ENCODE results near the gene OR10A2.
"Not testable (repeated sequence)": the region's sequence is repeated elsewhere in the genome, so short reads cannot be mapped to it uniquely, and the experiment has no call there.

Gene OR10A2

GRCh38 chr11:6888830-6889229 is 26.0 kb downstream of the OR10A2 start:
- no peak for DNase-seq (ENCODE audit: low spot score)

DNA sequence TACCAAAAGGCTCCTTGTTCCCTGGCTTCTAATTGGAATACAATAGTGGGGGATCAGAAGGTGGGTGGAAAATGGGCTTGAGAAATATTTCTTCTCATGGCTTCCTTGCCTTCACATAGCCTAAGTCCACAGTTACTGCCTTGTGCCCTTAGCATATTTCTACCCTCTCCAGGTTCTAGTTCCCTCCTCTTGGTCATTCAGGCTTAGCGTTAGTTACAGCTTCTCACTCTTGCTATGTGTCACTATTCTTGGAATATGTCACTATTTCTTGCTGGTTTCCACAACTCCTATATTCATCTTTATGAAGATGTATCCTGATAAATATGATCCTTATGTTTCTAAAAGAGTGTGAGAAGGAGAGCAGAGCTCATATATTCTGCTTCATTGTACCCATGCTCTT is 27.0 kb downstream of the OR10A2 start:
- DNase-seq (ENCODE audit: low spot score) = no peak

DNA sequence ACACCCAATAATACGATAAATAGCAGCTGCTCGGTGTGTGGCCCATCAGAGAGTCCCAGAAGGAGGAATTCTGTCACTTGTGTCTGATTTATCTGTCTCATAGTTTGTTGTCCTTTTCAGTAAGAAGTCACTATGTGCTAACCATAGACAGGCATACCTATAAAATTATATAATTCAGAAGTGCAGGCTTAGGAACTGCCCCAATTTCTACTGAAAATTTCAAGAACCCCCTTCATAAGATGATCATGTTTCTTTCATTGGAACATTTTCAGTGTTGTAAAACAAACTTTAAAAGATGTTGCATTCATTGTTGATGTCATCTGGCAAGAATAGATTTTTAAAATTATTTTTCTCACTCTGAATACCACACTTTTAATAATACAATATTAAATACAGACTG is 29.5 kb downstream of the OR10A2 start, which contains the start of gene OR2D2:
TSS of gene OR2D2 (minus strand) at position 101 of the 400 bp plus-strand sequence. CDS start at position 101, 0 bp downstream.
- DNase-seq (ENCODE audit: low spot score) = no peak

DNA sequence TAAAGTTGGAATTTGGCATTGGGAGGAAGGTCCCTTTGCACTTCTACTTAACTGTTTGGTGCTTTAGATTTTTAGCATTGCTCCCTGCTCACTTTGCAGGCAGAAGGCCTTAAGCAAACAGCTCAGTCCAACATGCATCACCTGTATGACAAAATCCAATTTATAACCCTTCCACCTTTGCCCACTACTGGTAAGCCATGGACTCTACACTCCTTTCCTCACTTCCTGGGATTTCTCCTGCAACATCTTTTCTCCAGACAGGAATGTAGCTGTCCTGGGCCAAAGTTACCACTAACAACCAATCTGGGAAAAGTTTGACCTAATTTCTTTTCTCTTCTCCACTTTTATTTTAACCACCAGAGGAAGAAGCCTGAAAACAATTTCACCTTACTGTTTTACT is 31.2 kb downstream of the OR10A2 start:
- DNase-seq (ENCODE audit: low spot score) = no peak

- DNase-seq (ENCODE audit: low spot score) = no peak
These were observed 32.2 kb downstream of the OR10A2 start for GRCh38 chr11:6895010-6895409.

- DNase-seq (ENCODE audit: low spot score) = no peak
These were observed 36.1 kb downstream of the OR10A2 start for GRCh38 chr11:6898911-6899310.

DNA sequence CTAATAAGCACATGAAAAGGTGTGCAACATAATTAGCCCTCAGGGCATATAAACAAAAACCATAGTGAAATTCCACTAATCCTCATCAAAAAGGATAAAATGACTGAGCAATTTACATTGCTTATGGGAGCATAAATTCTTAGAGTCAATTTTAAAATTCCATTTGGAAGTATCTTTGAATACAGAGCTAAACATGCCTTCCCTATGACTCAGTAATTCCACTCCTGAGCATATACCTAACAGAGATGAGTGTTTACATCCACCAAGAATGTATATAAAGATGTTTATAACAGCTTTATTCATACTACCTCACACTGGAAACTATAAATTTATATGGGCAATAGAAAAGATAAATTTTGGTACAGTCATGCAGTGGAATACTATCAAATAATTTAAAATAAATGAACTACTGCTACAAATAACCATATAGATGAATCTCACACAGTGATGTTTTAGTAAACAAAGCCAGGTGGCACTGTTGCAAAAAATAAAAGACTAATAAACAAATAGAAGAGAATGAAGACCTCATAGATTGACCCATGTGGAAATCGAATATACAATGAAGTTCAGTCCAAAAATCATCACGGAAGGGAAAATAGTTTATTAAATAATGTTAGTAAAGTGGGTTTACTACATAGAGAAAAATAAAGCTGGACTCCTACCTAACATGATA is 37.6 kb downstream of the OR10A2 start:
- no peak for DNase-seq (ENCODE audit: low spot score)

GRCh38 chr11:6904804-6905203 is 41.9 kb downstream of the OR10A2 start:
- not testable (repeated sequence) for DNase-seq (ENCODE audit: low spot score)

DNA sequence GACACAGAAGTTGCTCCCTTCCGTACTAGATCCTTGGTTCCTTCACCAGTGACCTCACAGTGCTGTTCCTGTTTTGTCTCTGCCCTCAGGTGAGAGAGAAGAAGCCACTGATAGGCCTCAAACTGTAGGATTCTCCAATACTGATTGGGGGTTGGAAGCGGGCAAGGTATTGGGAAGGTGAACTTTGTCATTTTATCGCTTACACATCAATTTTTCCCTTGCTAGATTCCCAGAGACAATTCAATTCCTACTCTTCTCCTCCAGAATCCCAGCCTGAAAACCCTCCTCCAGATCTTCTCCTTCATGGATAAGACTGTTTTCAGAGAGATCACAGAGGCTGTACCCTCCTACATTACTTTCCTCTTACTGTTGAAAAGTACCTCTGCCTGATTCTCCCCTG is 48.5 kb downstream of the OR10A2 start:
- DNase-seq (ENCODE audit: low spot score) = no peak

DNA sequence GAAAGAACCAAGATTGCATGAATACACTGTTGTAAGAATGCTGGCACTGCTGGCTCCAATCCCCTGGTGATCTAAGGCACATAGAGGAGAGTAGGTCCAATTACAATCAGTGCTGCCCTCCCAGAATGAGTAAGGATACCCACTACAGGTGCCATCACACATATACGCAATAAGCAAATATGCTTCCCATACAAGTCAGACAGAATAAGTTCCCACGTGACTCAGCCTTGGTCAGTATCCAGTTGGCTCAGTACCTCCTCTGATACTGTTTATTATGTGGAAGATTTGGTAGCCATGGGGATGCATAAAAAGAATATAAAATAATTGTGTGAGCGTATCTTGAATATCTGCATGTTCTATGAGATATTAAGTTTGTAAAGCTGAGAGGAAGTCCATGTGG is 49.1 kb downstream of the OR10A2 start:
- DNase-seq (ENCODE audit: low spot score) = no peak

DNA sequence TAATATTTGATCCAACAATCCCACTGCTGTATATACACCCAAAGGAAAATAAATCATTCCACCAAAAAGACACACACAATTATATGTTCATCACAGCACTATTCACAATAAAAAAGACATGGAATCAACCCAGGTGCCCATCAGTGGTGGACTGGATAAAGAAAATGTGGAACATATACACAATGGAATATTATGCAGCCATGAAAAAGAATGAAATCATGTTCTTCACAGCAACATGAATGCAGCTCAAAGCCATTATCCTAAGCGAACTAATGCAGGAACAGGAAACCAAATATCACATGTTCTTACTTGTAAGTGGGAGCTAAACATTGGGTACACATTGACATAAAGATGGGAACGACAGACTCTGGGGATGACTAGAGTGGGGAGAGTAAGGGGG is 56.8 kb downstream of the OR10A2 start:
- DNase-seq (ENCODE audit: low spot score) = no peak

- DNase-seq (ENCODE audit: low spot score) = no peak
These were observed 57.8 kb downstream of the OR10A2 start, which contains the start of gene OR2D3 for GRCh38 chr11:6920702-6921101. Gene OR2D3 (plus strand): TSS chr11:6921002. CDS start chr11:6921002, 0 bp downstream.

Measured in CD4-positive, alpha-beta T cell treated with Interleukin-2 at 100 ng/mL for 4 hours (primary cell).